Measurements from ENCODE around the gene RAP2C. TPM values are rescaled to one million over a fixed set of nuclear protein-coding genes. Genes with fewer than 3 reads are reported as not detected.
A peak's percentile ranks its signal among the peaks of the same experiment; 100 is the strongest.

The RAP2C gene
- total RNA-seq, 1 donor from 2014 or later: 3.4 TPM

GRCh38 chrX:132214518-132214917, 4.7 kb downstream of the RAP2C start:
- no peak for DNase-seq (ENCODE audit: low spot score in 2 of 2)
- intact Hi-C loops (cut with DNase I): loop anchor here (10.0 kb wide), 1 partner anchor 270 kb away; the partner anchor contains the start of gene MBNL3
- Histone ChIP-seq H3K4me3 (peak overlapping the region; percentile 8 to 69), H3K9me3 (no peaks in the 10 kb centered on the region), H3K27me3 (no peaks in the 10 kb centered on the region), H3K36me3 (peaks cover 0 to 5% of the 10 kb centered on the region in 2 donors), H3K4me1 (peaks cover 0 to 1% of the 10 kb centered on the region in 2 donors), H3K27ac (no peak overlapping the region)
- TF ChIP-seq CTCF (IDR thresholded peaks at IDR 0.05): no peak

- no peaks in the 10 kb centered on the region for H3K9me3 ChIP-seq
- intact Hi-C loops (cut with DNase I): no loop called here
- H3K4me1 ChIP-seq: peaks cover 0 to 3% of the 10 kb centered on the region in 2 donors
- H3K27ac ChIP-seq: no peak overlapping the region
- H3K36me3 ChIP-seq: peaks cover 0 to 5% of the 10 kb centered on the region in 2 donors
- TF ChIP-seq CTCF (IDR thresholded peaks at IDR 0.05): no peak
- H3K4me3 ChIP-seq: no peak overlapping the region
- H3K27me3 ChIP-seq: no peaks in the 10 kb centered on the region
- DNase-seq (ENCODE audit: low spot score in 2 of 2): no peak
Measured at GRCh38 chrX:132209527-132209926, 9.7 kb downstream of the RAP2C start.

GRCh38 chrX:132208422-132208821, 10.8 kb downstream of the RAP2C start:
- Histone ChIP-seq H3K4me3 (no peak overlapping the region), H3K27ac (no peak overlapping the region), H3K27me3 (no peaks in the 10 kb centered on the region), H3K9me3 (no peaks in the 10 kb centered on the region), H3K36me3 (peaks cover 0 to 5% of the 10 kb centered on the region in 2 donors), H3K4me1 (peaks cover 0 to 3% of the 10 kb centered on the region in 2 donors)
- no peak for TF ChIP-seq CTCF (IDR thresholded peaks at IDR 0.05)
- DNase-seq (ENCODE audit: low spot score in 2 of 2): no peak
- intact Hi-C loops (cut with DNase I): no loop called here

- H3K27ac ChIP-seq: no peak overlapping the region
- no peaks in the 10 kb centered on the region for H3K27me3 ChIP-seq
- H3K36me3 ChIP-seq: peaks cover 0 to 4% of the 10 kb centered on the region in 2 donors
- H3K9me3 ChIP-seq: no peaks in the 10 kb centered on the region
- intact Hi-C loops (cut with DNase I): no loop called here
- no peak overlapping the region for H3K4me3 ChIP-seq
- H3K4me1 ChIP-seq: peaks cover 0 to 3% of the 10 kb centered on the region in 2 donors
- no peak for TF ChIP-seq CTCF (IDR thresholded peaks at IDR 0.05)
- no peak for DNase-seq (ENCODE audit: low spot score in 2 of 2)
Measured at GRCh38 chrX:132207996-132208395, 11.3 kb downstream of the RAP2C start.

GRCh38 chrX:132206259-132206658, 13.0 kb downstream of the RAP2C start:
- Histone ChIP-seq H3K36me3 (no peaks in the 10 kb centered on the region), H3K27ac (no peak overlapping the region), H3K4me1 (peaks cover 0 to 3% of the 10 kb centered on the region in 2 donors), H3K4me3 (no peak overlapping the region), H3K27me3 (no peaks in the 10 kb centered on the region), H3K9me3 (no peaks in the 10 kb centered on the region)
- intact Hi-C loops (cut with DNase I): no loop called here
- no peak for DNase-seq (ENCODE audit: low spot score in 2 of 2)
- TF ChIP-seq CTCF (IDR thresholded peaks at IDR 0.05): no peak

GRCh38 chrX:132204629-132205028, 14.6 kb downstream of the RAP2C start:
- intact Hi-C loops (cut with DNase I): no loop called here
- Histone ChIP-seq H3K27me3 (no peaks in the 10 kb centered on the region), H3K4me1 (peaks cover 0 to 3% of the 10 kb centered on the region in 2 donors), H3K9me3 (no peaks in the 10 kb centered on the region), H3K4me3 (no peak overlapping the region), H3K36me3 (no peaks in the 10 kb centered on the region), H3K27ac (no peak overlapping the region)
- DNase-seq (ENCODE audit: low spot score in 2 of 2): no peak
- no peak for TF ChIP-seq CTCF (IDR thresholded peaks at IDR 0.05)

Data from ascending aorta (tissue), 2 donors.